NCI-H1105 treated with DMSO at 0.1 percent for 48 hours (cell line): ENCODE data around the gene LSS.

ENCODE experiments used
- DNase-seq: peaks from one replicate; lab custom pipeline; 2025; lab: John Stamatoyannopoulos, UW

LSS gene

GRCh38 chr21:46228345-46229051 lies at the start of gene LSS:
Gene LSS (minus strand): TSS chr21:46228774. CDS start chr21:46228745, 29 bp downstream.
- DNase-seq, result peak; percentile 96

- DNase-seq, result no peak
Measured at GRCh38 chr21:46274797-46275390, 46.3 kb upstream of the LSS start.

- no peak for DNase-seq
Measured at GRCh38 chr21:46273341-46273740, 44.8 kb upstream of the LSS start.

- no peak for DNase-seq
Measured at GRCh38 chr21:46269466-46269865, 40.9 kb upstream of the LSS start.

GRCh38 chr21:46268371-46268770 lies 39.8 kb upstream of the LSS start:
- DNase-seq, result no peak

- DNase-seq, result no peak
Measured at GRCh38 chr21:46266946-46267345, 38.4 kb upstream of the LSS start.

- no peak for DNase-seq
Measured at GRCh38 chr21:46265736-46266525, 37.4 kb upstream of the LSS start.

- DNase-seq, result no peak
Measured at GRCh38 chr21:46264690-46265144, 36.1 kb upstream of the LSS start.

- DNase-seq, result no peak
Measured at GRCh38 chr21:46264046-46264689, 35.6 kb upstream of the LSS start.

GRCh38 chr21:46256501-46256994 lies 28.0 kb upstream of the LSS start:
- DNase-seq, result no peak

GRCh38 chr21:46255758-46256337 lies 27.3 kb upstream of the LSS start:
- no peak for DNase-seq

GRCh38 chr21:46255166-46255565 lies 26.6 kb upstream of the LSS start:
- no peak for DNase-seq

- no peak for DNase-seq
Measured at GRCh38 chr21:46254208-46254975, 25.8 kb upstream of the LSS start.

- no peak for DNase-seq
Measured at GRCh38 chr21:46253610-46254124, 25.1 kb upstream of the LSS start.

GRCh38 chr21:46252840-46253239 lies 24.3 kb upstream of the LSS start:
- DNase-seq, result no peak

- no peak for DNase-seq
Measured at GRCh38 chr21:46250146-46250725, 21.7 kb upstream of the LSS start.

- DNase-seq, result no peak
Measured at GRCh38 chr21:46248827-46249226, 20.3 kb upstream of the LSS start.

GRCh38 chr21:46248422-46248782 lies 19.8 kb upstream of the LSS start:
- DNase-seq, result no peak

- no peak for DNase-seq
Measured at GRCh38 chr21:46247699-46248421, 19.3 kb upstream of the LSS start.

GRCh38 chr21:46246345-46246744 lies 17.8 kb upstream of the LSS start:
- no peak for DNase-seq
